WTC11 (cell line): ENCODE data around the gene STK32C. TPM values are rescaled to one million over a fixed set of nuclear protein-coding genes. Genes with fewer than 3 reads are reported as not detected.

Experiments used
- ATAC-seq: fragments of 200-7000 bp; cut with Tn5 transposase; 2 replicates; pipeline ENCODE4 v1.10.0; 2021; ENCODE audit warnings: mild to moderate bottlenecking, moderate library complexity
- CTCF ChIA-PET: fragments of 300-600 bp; sonication (Branson Sonifier 250); formaldehyde crosslinking; loops from one replicate; lab custom pipeline; 2021; ENCODE audit warnings: antibody characterized with exemption; lab: Charles Lee
- POLR2A ChIA-PET: fragments of 350-600 bp; sonication (Branson Sonifier 250); formaldehyde crosslinking; loops from one replicate; lab custom pipeline; 2021; ENCODE audit warnings: antibody characterized with exemption; lab: Charles Lee
- DNase-seq: peaks from one replicate; pipeline ENCODE4 v3.0.0; 2021; ENCODE audit warnings: low spot score
- H3K27ac Mint-ChIP-seq: 2 replicates; pipeline ENCODE4 v1.8.0; 2021; ENCODE audit warnings: mixed read lengths
- H3K27me3 Mint-ChIP-seq: 2 replicates; pipeline ENCODE4 v1.8.0; 2021; ENCODE audit warnings: low read depth, mild to moderate bottlenecking, moderate library complexity, mixed read lengths
- H3K36me3 Mint-ChIP-seq: 2 replicates; pipeline ENCODE4 v1.8.0; 2021; ENCODE audit warnings: mixed read lengths
- H3K4me1 Mint-ChIP-seq: 2 replicates; pipeline ENCODE4 v1.8.0; 2022; ENCODE audit warnings: mixed read lengths
- H3K4me3 Mint-ChIP-seq: 2 replicates; pipeline ENCODE4 v1.8.0; 2021; ENCODE audit warnings: mild to moderate bottlenecking, moderate library complexity, mixed read lengths
- H3K9me3 Mint-ChIP-seq: 2 replicates; pipeline ENCODE4 v1.8.0; 2021; ENCODE audit warnings: mixed read lengths
- CTCF ChIP-seq: fragments of 200-600 bp; IDR thresholded peaks from 2 replicates; pipeline ENCODE4 v1.8.0; 2022; ENCODE audit warnings: antibody characterized with exemption
- E2F4 ChIP-seq: sonication (generic); formaldehyde crosslinking; IDR thresholded peaks from 2 replicates; pipeline ENCODE4 v1.8.1; 2022; ENCODE audit warnings: low read depth, mild to moderate bottlenecking, moderate library complexity, missing genetic modification reagents, borderline replicate concordance
- E2F5 ChIP-seq: sonication (generic); formaldehyde crosslinking; IDR thresholded peaks from 2 replicates; pipeline ENCODE4 v1.8.1; 2022; ENCODE audit warnings: mild to moderate bottlenecking, moderate library complexity, missing genetic modification reagents
- ELF4 ChIP-seq: sonication (generic); formaldehyde crosslinking; IDR thresholded peaks from 2 replicates; pipeline ENCODE4 v1.8.1; 2022; ENCODE audit warnings: low read depth, mild to moderate bottlenecking, moderate library complexity, missing genetic modification reagents
- EMX1 ChIP-seq: fragments of 250-450 bp; sonication (Bioruptor Pico); IDR thresholded peaks from 2 replicates; pipeline ENCODE4 v1.8.0; 2021; ENCODE audit warnings: mild to moderate bottlenecking
- FOXP1 ChIP-seq: sonication (generic); formaldehyde crosslinking; IDR thresholded peaks from 2 replicates; pipeline ENCODE4 v1.8.0; 2022; ENCODE audit warnings: missing genetic modification reagents, mild to moderate bottlenecking, moderate library complexity, borderline replicate concordance
- FOXP4 ChIP-seq: sonication (generic); formaldehyde crosslinking; IDR thresholded peaks from 2 replicates; pipeline ENCODE4 v1.8.0; 2022; ENCODE audit warnings: mild to moderate bottlenecking, missing genetic modification reagents
- GRHL2 ChIP-seq: fragments of 250-450 bp; sonication (Bioruptor Pico); IDR thresholded peaks from 2 replicates; pipeline ENCODE4 v1.8.0; 2022; ENCODE audit warnings: mild to moderate bottlenecking, moderate library complexity; ENCODE audit not compliant: insufficient replicate concordance, severe bottlenecking
- IRF1 ChIP-seq: sonication (generic); formaldehyde crosslinking; IDR thresholded peaks from 2 replicates; pipeline ENCODE4 v1.8.0; 2023; ENCODE audit warnings: missing genetic modification reagents
- IRF2 ChIP-seq: sonication (generic); formaldehyde crosslinking; IDR thresholded peaks from 2 replicates; pipeline ENCODE4 v1.8.0; 2022; ENCODE audit warnings: low read depth, missing genetic modification reagents, borderline replicate concordance
- JUN ChIP-seq: sonication (generic); formaldehyde crosslinking; IDR thresholded peaks from 2 replicates; pipeline ENCODE4 v1.8.0; 2023; ENCODE audit warnings: mild to moderate bottlenecking, missing genetic modification reagents
- MLX ChIP-seq: sonication (generic); formaldehyde crosslinking; IDR thresholded peaks from 2 replicates; pipeline ENCODE4 v1.8.1; 2023; ENCODE audit warnings: mild to moderate bottlenecking, missing genetic modification reagents, moderate library complexity
- OVOL2 ChIP-seq: fragments of 250-450 bp; sonication (Bioruptor Pico); IDR thresholded peaks from 2 replicates; pipeline ENCODE4 v1.9.0; 2021; ENCODE audit warnings: mild to moderate bottlenecking, borderline replicate concordance
- RORB ChIP-seq: fragments of 250-450 bp; sonication (Bioruptor Pico); IDR thresholded peaks from 2 replicates; pipeline ENCODE4 v1.9.0; 2021; ENCODE audit warnings: mild to moderate bottlenecking
- SP1 ChIP-seq: sonication (generic); formaldehyde crosslinking; conservative IDR thresholded peaks from 2 replicates; pipeline ENCODE4 v1.8.1; 2022; ENCODE audit warnings: missing genetic modification reagents
- TEAD1 ChIP-seq: sonication (generic); formaldehyde crosslinking; IDR thresholded peaks from 2 replicates; pipeline ENCODE4 v1.8.0; 2022; ENCODE audit warnings: mild to moderate bottlenecking, missing genetic modification reagents
- USF1 ChIP-seq: sonication (generic); formaldehyde crosslinking; IDR thresholded peaks from 2 replicates; pipeline ENCODE4 v1.8.0; 2022; ENCODE audit warnings: mild to moderate bottlenecking, missing genetic modification reagents
- ZNF121 ChIP-seq: sonication (generic); formaldehyde crosslinking; IDR thresholded peaks from 2 replicates; pipeline ENCODE4 v1.8.0; 2023; ENCODE audit warnings: missing genetic modification reagents
- ZNF416 ChIP-seq: fragments of 250-450 bp; sonication (Bioruptor Pico); IDR thresholded peaks from 2 replicates; pipeline ENCODE4 v1.9.0; 2021; ENCODE audit warnings: mild to moderate bottlenecking, inconsistent platforms
- total RNA-seq: library from RNA; stranded (reverse); gene quantifications from 3 replicates; pipeline ENCODE4 v1.2.3, GENCODE V29; 2021

STK32C gene
- total RNA-seq, 1 experiment from 2014 or later: 20.7 TPM

- H3K9me3 Mint-ChIP-seq: peaks cover 9% of the 10 kb centered on the region
- CTCF ChIA-PET: no interaction called here
- peaks cover 2% of the 10 kb centered on the region; the same call in 1 of the 2 replicates for H3K27me3 Mint-ChIP-seq
- H3K4me1 Mint-ChIP-seq: no peaks in the 10 kb centered on the region
- TF ChIP-seq E2F4: no peak
- TF ChIP-seq IRF2: no peak
- TF ChIP-seq TEAD1 (CRISPR knock-in tag): no peak
- TF ChIP-seq ELF4 (CRISPR knock-in tag): no peak
- no peak for TF ChIP-seq GRHL2 (CRISPR knock-in tag)
- TF ChIP-seq JUN (CRISPR knock-in tag): no peak
- TF ChIP-seq USF1 (CRISPR knock-in tag): no peak
- no peak for TF ChIP-seq FOXP1
- no peak for TF ChIP-seq SP1 (CRISPR knock-in tag)
- TF ChIP-seq MLX: no peak
- TF ChIP-seq EMX1 (CRISPR knock-in tag): no peak
- no peak for TF ChIP-seq IRF1 (CRISPR knock-in tag)
- TF ChIP-seq RORB (CRISPR knock-in tag): no peak
- no peak for TF ChIP-seq FOXP4 (CRISPR knock-in tag)
- no peak for TF ChIP-seq E2F5 (CRISPR knock-in tag)
- TF ChIP-seq ZNF121 (CRISPR knock-in tag): no peak
- TF ChIP-seq OVOL2 (CRISPR knock-in tag): no peak
- TF ChIP-seq, all 79 proteins: peak for 0
- DNase-seq (no peak), ATAC-seq (no peak)
- Mint-ChIP-seq H3K36me3 (peaks cover 8% of the 10 kb centered on the region), H3K27ac (no peak overlapping the region), H3K4me3 (no peak overlapping the region)
- POLR2A ChIA-PET: no interaction called here
Observed at GRCh38 chr10:132209130-132209529, 98.6 kb downstream of the STK32C start.

- peaks cover 3% of the 10 kb centered on the region for H3K36me3 Mint-ChIP-seq
- TF ChIP-seq IRF1 (CRISPR knock-in tag) (0 out of 2 replicates have a peak, but pooled peaks have one; percentile 26), ZNF416 (CRISPR knock-in tag) (no peak), CTCF (no peak)
- peaks cover under 1% of the 10 kb centered on the region; the same call in 1 of the 2 replicates for H3K27me3 Mint-ChIP-seq
- ChIA-PET CTCF (no interaction called here), POLR2A (no interaction called here)
- no peak overlapping the region for H3K4me3 Mint-ChIP-seq
- no peaks in the 10 kb centered on the region for H3K4me1 Mint-ChIP-seq
- H3K9me3 Mint-ChIP-seq: peaks cover 3% of the 10 kb centered on the region
- H3K27ac Mint-ChIP-seq: no peak overlapping the region
- ATAC-seq: no peak
- no peak for DNase-seq
Observed at GRCh38 chr10:132208462-132209050, 99.2 kb downstream of the STK32C start.
